ENCODE measurements around the gene TMEM272. TPM values are rescaled to one million over a fixed set of nuclear protein-coding genes. Genes with fewer than 3 reads are reported as not detected.

The TMEM272 gene
- total and polyA plus RNA-seq, 2 experiments from 2014 or later: 0.11 to 0.76 TPM

DNA sequence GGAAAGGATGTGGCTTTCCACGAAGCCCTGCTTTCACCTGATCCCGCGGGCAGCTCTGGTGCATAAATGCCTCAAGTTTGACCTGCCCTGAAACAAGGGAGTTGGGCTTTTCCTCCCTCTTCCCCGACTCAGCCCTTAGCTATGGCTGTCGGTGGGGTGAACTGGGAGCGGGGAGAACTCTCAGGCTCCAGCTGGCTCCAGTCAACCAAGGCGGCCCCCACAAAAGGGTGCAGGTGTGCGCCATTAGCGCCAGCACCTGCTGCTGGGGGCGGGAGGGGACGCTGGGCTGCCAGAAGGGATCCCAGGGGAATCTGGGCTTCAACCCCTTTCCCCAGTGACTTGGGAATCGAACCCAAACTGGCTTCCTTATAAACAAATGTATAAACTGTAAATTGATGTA, 33.9 kb downstream of the TMEM272 start (continued):
- TF ChIP-seq, protein P1, sequence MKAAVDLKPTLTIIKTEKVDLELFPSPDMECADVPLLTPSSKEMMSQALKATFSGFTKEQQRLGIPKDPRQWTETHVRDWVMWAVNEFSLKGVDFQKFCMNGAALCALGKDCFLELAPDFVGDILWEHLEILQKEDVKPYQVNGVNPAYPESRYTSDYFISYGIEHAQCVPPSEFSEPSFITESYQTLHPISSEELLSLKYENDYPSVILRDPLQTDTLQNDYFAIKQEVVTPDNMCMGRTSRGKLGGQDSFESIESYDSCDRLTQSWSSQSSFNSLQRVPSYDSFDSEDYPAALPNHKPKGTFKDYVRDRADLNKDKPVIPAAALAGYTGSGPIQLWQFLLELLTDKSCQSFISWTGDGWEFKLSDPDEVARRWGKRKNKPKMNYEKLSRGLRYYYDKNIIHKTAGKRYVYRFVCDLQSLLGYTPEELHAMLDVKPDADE (IDR thresholded peaks at IDR 0.05): no peak

DNA sequence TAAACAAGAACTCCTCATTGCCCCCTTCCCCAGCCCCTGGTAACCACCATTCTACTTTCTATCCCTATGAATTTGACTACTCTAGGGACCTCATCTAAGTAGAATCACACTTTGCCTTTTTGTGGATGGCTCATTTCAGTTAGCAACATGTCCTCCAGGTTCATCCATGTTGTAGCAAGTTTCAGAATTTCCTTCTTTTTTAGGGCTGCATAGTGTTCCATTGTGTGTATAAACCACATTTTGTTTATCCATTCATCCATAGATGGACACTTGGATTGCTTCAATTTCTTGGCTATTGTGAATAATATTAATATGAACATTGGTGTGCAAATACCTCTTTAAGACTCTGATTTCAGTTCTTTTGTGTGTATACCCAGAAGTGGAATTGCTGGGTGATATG, 36.2 kb downstream of the TMEM272 start:
- Mint-ChIP-seq H3K9me3 (no peaks in the 10 kb centered on the region), H3K4me3 (no peak overlapping the region), H3K27me3 (ENCODE audit: insufficient read depth, low read depth, poor library complexity) (peaks cover 8% of the 10 kb centered on the region), H3K27ac (no peak overlapping the region), H3K36me3 (ENCODE audit: low read depth) (no peaks in the 10 kb centered on the region), H3K4me1 (peaks cover 24% of the 10 kb centered on the region)
- Histone ChIP-seq H4K20me1 (replicated peaks; ENCODE audit: insufficient read depth) (no peaks in the 10 kb centered on the region), H3F3A (replicated peaks; ENCODE audit: low read depth) (peaks cover 9% of the 10 kb centered on the region; the same call in 1 of the 2 replicates), H3K27me3 (ENCODE audit: insufficient read depth) (no peaks in the 10 kb centered on the region), H3K4me1 (ENCODE audit: insufficient read depth) (peaks cover 22% of the 10 kb centered on the region), H3K4me2 (no peak overlapping the region), H3K9me2 (ENCODE audit: insufficient read depth) (no peaks in the 10 kb centered on the region), H2AFZ (no peak overlapping the region), H3K36me3 (ENCODE audit: insufficient read depth) (no peaks in the 10 kb centered on the region), H3K79me2 (replicated peaks; ENCODE audit: insufficient read depth) (0 out of 2 replicates have a peak, but pooled peaks cover 4% of the 10 kb centered on the region), H3K4me3 (no peak overlapping the region), H3K27ac (ENCODE audit: low read depth) (no peak overlapping the region)
- DNase-seq (ENCODE audit: low spot score) (no peak), ATAC-seq (no peak)
- TF ChIP-seq JUNB (IDR thresholded peaks at IDR 0.05; ENCODE audit: unreplicated experiment) (no peak), STAT1 (IDR thresholded peaks at IDR 0.05; ENCODE audit: unreplicated experiment) (no peak), CREB1 (CRISPR knock-in tag; IDR thresholded peaks at IDR 0.05; ENCODE audit: low read depth) (no peak), EZH2 (IDR thresholded peaks at IDR 0.05; ENCODE audit: low read depth, unreplicated experiment) (no peak), ZNF331 (CRISPR knock-in tag; IDR thresholded peaks at IDR 0.05; ENCODE audit: low read depth) (no peak)
- TF ChIP-seq, protein P2, sequence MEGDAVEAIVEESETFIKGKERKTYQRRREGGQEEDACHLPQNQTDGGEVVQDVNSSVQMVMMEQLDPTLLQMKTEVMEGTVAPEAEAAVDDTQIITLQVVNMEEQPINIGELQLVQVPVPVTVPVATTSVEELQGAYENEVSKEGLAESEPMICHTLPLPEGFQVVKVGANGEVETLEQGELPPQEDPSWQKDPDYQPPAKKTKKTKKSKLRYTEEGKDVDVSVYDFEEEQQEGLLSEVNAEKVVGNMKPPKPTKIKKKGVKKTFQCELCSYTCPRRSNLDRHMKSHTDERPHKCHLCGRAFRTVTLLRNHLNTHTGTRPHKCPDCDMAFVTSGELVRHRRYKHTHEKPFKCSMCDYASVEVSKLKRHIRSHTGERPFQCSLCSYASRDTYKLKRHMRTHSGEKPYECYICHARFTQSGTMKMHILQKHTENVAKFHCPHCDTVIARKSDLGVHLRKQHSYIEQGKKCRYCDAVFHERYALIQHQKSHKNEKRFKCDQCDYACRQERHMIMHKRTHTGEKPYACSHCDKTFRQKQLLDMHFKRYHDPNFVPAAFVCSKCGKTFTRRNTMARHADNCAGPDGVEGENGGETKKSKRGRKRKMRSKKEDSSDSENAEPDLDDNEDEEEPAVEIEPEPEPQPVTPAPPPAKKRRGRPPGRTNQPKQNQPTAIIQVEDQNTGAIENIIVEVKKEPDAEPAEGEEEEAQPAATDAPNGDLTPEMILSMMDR (conservative IDR thresholded peaks at IDR 0.05; ENCODE audit: low read depth in 2 of 2): no peak
- TF ChIP-seq, protein P3, sequence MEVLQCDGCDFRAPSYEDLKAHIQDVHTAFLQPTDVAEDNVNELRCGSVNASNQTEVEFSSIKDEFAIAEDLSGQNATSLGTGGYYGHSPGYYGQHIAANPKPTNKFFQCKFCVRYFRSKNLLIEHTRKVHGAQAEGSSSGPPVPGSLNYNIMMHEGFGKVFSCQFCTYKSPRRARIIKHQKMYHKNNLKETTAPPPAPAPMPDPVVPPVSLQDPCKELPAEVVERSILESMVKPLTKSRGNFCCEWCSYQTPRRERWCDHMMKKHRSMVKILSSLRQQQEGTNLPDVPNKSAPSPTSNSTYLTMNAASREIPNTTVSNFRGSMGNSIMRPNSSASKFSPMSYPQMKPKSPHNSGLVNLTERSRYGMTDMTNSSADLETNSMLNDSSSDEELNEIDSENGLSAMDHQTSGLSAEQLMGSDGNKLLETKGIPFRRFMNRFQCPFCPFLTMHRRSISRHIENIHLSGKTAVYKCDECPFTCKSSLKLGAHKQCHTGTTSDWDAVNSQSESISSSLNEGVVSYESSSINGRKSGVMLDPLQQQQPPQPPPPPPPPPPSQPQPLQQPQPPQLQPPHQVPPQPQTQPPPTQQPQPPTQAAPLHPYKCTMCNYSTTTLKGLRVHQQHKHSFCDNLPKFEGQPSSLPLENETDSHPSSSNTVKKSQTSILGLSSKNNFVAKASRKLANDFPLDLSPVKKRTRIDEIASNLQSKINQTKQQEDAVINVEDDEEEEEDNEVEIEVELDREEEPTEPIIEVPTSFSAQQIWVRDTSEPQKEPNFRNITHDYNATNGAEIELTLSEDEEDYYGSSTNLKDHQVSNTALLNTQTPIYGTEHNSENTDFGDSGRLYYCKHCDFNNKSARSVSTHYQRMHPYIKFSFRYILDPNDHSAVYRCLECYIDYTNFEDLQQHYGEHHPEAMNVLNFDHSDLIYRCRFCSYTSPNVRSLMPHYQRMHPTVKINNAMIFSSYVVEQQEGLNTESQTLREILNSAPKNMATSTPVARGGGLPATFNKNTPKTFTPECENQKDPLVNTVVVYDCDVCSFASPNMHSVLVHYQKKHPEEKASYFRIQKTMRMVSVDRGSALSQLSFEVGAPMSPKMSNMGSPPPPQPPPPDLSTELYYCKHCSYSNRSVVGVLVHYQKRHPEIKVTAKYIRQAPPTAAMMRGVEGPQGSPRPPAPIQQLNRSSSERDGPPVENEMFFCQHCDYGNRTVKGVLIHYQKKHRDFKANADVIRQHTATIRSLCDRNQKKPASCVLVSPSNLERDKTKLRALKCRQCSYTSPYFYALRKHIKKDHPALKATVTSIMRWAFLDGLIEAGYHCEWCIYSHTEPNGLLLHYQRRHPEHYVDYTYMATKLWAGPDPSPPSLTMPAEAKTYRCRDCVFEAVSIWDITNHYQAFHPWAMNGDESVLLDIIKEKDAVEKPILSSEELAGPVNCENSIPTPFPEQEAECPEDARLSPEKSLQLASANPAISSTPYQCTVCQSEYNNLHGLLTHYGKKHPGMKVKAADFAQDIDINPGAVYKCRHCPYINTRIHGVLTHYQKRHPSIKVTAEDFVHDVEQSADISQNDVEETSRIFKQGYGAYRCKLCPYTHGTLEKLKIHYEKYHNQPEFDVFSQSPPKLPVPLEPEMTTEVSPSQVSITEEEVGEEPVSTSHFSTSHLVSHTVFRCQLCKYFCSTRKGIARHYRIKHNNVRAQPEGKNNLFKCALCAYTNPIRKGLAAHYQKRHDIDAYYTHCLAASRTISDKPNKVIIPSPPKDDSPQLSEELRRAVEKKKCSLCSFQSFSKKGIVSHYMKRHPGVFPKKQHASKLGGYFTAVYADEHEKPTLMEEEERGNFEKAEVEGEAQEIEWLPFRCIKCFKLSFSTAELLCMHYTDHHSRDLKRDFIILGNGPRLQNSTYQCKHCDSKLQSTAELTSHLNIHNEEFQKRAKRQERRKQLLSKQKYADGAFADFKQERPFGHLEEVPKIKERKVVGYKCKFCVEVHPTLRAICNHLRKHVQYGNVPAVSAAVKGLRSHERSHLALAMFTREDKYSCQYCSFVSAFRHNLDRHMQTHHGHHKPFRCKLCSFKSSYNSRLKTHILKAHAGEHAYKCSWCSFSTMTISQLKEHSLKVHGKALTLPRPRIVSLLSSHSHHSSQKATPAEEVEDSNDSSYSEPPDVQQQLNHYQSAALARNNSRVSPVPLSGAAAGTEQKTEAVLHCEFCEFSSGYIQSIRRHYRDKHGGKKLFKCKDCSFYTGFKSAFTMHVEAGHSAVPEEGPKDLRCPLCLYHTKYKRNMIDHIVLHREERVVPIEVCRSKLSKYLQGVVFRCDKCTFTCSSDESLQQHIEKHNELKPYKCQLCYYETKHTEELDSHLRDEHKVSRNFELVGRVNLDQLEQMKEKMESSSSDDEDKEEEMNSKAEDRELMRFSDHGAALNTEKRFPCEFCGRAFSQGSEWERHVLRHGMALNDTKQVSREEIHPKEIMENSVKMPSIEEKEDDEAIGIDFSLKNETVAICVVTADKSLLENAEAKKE (CRISPR knock-in tag; IDR thresholded peaks at IDR 0.05): no peak

All from GM23338 (cell line).